ENCODE measurements around the gene HES5. TPM values are rescaled to one million over a fixed set of nuclear protein-coding genes. Genes with fewer than 3 reads are reported as not detected.
"Not testable (repeated sequence)": the region's sequence is repeated elsewhere in the genome, so short reads cannot be mapped to it uniquely, and the experiment has no call there.

The HES5 gene
- total and polyA plus RNA-seq, 2 of the 13 experiments (the other 11 are each of a cell fraction or from before 2014, with no cell fraction given) = not detected

DNA sequence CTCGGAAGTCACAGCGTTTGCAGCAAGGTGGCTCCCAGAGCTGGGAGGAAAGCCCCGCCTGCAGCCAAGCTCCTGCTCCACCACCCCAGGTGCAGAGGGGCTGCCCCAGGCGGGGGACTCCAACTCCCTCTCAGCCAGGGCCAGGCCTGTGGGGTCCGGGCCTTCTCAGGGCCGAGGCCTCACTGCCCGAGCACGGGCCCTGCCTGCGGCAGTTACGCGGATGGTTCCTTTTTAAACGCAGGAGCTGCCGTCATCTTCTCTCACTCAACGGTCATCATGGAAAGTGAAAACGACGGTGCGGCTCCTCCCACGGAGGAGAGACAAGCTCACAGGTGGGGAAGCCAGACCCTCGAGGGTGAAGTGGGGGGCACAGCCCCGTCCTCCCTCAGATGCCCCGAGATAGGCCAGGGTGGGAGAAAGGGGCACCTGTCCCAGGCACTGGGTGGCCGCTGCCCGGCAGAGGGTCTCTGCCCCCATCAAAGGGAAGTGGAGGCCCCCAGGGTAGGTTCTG, 47.6 kb upstream of the HES5 start:
- H4K20me1 ChIP-seq (ENCODE audit: insufficient read depth, low read length); FAIRE-seq; H3K36me3 ChIP-seq (replicated peaks in 1 of 2; ENCODE audit: control insufficient read depth in 1 of 2, insufficient read depth in 2 of 2, low read length in 2 of 2); in situ Hi-C loops (cut with HindIII; ENCODE audit: extremely low pct_ligation_motif_present, low pct_unique_long_range_greater_than_20kb); BruUV-seq (replicated peaks); ATAC-seq; H2AFZ ChIP-seq (ENCODE audit: low read length); DNase-seq (ENCODE audit: low spot score); H3K27me3 ChIP-seq (ENCODE audit: control insufficient read depth in 1 of 2, insufficient read depth in 2 of 2, low read length in 2 of 2); H3K79me2 ChIP-seq (ENCODE audit: insufficient read depth, low read length); intact Hi-C loops (cut with micrococcal nuclease; ENCODE audit: unreplicated experiment): not testable (repeated sequence)
- Histone ChIP-seq H3K4me3 (replicated peaks in 1 of 3; ENCODE audit: insufficient read depth in 1 of 3, low read depth in 2 of 3, low read length in 3 of 3) (0 out of 6 replicates have a peak overlapping the region, but pooled peaks of 1 of the 3 experiments have one; percentile 50), H3K9ac (ENCODE audit: insufficient read depth, low read depth, low read length) (0 out of 2 replicates have a peak overlapping the region, but pooled peaks have one; percentile 18), H3K4me2 (ENCODE audit: low read depth, low read length) (peak overlapping the region; percentile 75), H3K9me3 (ENCODE audit: low read length) (peaks cover 11% of the 10 kb centered on the region), H3K4me1 (ENCODE audit: insufficient read depth, low read length) (peaks cover 81% of the 10 kb centered on the region), H3K27ac (ENCODE audit: extremely low read length, insufficient read depth, low read length) (peak overlapping the region; percentile 54)
- ChIA-PET POLR2A (interaction anchor here (0.7 to 1.5 kb wide), 8 partner anchors 8 to 51 kb away, joined by 3 to 12 read pairs (median 5); partner anchors contain the start of genes PANK4 and TNFRSF14), CTCF (ENCODE audit: low intra/inter-chr PET ratio, low total read pairs) (interaction anchor here (1.0 kb wide), 1 partner anchor 20 kb away, joined by 3 read pairs; no protein-coding TSS in a partner anchor)
- 78% methylated on average over 12 of the region's 23 CpGs for WGBS (ENCODE audit: low lambda C conversion rate)
- TF ChIP-seq ZBTB42 (CRISPR knock-in tag; IDR thresholded peaks at IDR 0.05) = 0 out of 2 replicates have a peak, but pooled peaks have one; percentile 19
- TF ChIP-seq ZBTB38 (CRISPR knock-in tag; IDR thresholded peaks at IDR 0.05) = 0 out of 2 replicates have a peak, but pooled peaks have one; percentile 7

DNA sequence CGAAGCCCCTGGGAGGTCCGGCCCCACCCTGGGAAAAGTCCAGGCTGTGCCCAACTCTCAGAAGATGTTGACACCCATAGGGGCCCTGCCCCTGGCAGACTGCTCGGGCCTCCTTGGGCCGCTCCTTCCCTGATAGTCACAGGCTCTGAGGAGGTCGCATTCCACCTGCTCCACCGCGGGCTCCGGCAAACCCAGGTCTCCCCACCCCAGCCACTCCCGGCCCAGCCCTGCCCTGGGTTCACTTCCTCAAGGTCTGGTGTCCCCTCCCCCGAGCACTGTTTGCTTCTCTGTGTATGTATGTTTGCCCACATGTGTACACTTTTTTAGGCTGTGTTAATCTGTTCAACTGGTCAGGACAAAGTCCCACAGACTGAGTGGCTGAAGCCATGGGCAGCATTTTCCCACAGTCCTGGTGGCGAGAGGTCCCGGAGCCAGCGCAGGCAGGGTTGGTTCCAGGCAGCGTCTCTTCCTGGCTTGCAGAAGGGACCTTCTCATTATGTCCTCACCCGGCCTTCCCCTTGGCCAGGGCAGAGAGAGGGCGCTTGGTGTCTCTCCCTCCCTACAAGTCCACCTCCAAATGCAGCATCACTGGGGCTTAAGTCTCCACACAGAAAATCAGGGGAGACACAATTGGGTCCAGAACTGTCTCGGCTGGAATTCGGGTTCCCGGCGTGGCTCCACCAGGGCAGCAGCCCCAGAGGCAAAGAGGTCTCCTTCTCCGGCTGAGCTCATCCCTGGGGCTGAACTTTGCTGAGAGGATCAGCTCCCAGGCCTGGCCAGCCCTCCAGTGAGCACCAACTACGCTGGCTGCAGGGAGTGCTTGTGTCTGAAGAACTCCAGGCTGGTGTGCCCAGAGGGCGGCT, 46.0 kb upstream of the HES5 start:
- H3K4me1 ChIP-seq (ENCODE audit: insufficient read depth, low read length) = peaks cover 79% of the 10 kb centered on the region
- no peaks in the 10 kb centered on the region for H3K36me3 ChIP-seq (replicated peaks in 1 of 2; ENCODE audit: control insufficient read depth in 1 of 2, insufficient read depth in 2 of 2, low read length in 2 of 2)
- H3K4me2 ChIP-seq (ENCODE audit: low read depth, low read length) = peak overlapping the region; percentile 78
- H3K4me3 ChIP-seq (replicated peaks in 1 of 3; ENCODE audit: insufficient read depth in 1 of 3, low read depth in 2 of 3, low read length in 3 of 3) = peak overlapping the region; percentile 39 to 67 (median 42); a peak in 5 of 6 replicates
- H3K27ac ChIP-seq (ENCODE audit: extremely low read length, insufficient read depth, low read length) = peak overlapping the region; percentile 58
- H3K79me2 ChIP-seq (ENCODE audit: insufficient read depth, low read length) = no peaks in the 10 kb centered on the region
- ChIA-PET POLR2A (interaction anchor here (0.8 to 1.5 kb wide), 5 partner anchors 10 to 64 kb away, joined by 3 to 8 read pairs (median 4); partner anchors contain the start of gene TNFRSF14), CTCF (ENCODE audit: low intra/inter-chr PET ratio, low total read pairs) (no interaction called here)
- H2AFZ ChIP-seq (ENCODE audit: low read length) = no peak overlapping the region
- FAIRE-seq = peak; percentile 79
- peak; percentile 78 for ATAC-seq
- in situ Hi-C loops (cut with HindIII; ENCODE audit: extremely low pct_ligation_motif_present, low pct_unique_long_range_greater_than_20kb) (no loop called here), intact Hi-C loops (cut with micrococcal nuclease; ENCODE audit: unreplicated experiment) (no loop called here)
- H3K9me3 ChIP-seq (ENCODE audit: low read length) = peaks cover 11% of the 10 kb centered on the region
- peak; percentile 78 for DNase-seq (ENCODE audit: low spot score)
- 0% methylated on average over 7 of the region's 23 CpGs for WGBS (ENCODE audit: low lambda C conversion rate)
- peaks cover 0 to 6% of the 10 kb centered on the region in 2 experiments; a peak in 1 of 5 replicates for H3K27me3 ChIP-seq (ENCODE audit: control insufficient read depth in 1 of 2, insufficient read depth in 2 of 2, low read length in 2 of 2)
- no TSS peak for BruUV-seq (replicated peaks)
- H3K9ac ChIP-seq (ENCODE audit: insufficient read depth, low read depth, low read length) = peak overlapping the region; percentile 58
- H4K20me1 ChIP-seq (ENCODE audit: insufficient read depth, low read length) = no peaks in the 10 kb centered on the region
- TF ChIP-seq ZNF251 (CRISPR knock-in tag; IDR thresholded peaks at IDR 0.05) (no peak), RXRA (CRISPR knock-in tag; IDR thresholded peaks at IDR 0.05) (peak; percentile 32; the same call in 1 of the 2 replicates), TAF1 (CRISPR knock-in tag; IDR thresholded peaks at IDR 0.05) (peak; percentile 34; the same call in 1 of the 2 replicates), FOXC1 (CRISPR knock-in tag; IDR thresholded peaks at IDR 0.05; ENCODE audit: borderline replicate concordance) (peak; percentile 42; the same call in 1 of the 2 replicates), ZNF614 (CRISPR knock-in tag; IDR thresholded peaks at IDR 0.05; ENCODE audit: borderline replicate concordance) (peak; percentile 60; the same call in 1 of the 2 replicates), HDAC2 (CRISPR knock-in tag; IDR thresholded peaks at IDR 0.05) (peak; percentile 85; the same call in 1 of the 2 replicates), PTBP1 (IDR thresholded peaks at IDR 0.05; ENCODE audit: low read depth, low read length, poor library complexity, severe bottlenecking) (no peak)
- TF ChIP-seq, protein P1, sequence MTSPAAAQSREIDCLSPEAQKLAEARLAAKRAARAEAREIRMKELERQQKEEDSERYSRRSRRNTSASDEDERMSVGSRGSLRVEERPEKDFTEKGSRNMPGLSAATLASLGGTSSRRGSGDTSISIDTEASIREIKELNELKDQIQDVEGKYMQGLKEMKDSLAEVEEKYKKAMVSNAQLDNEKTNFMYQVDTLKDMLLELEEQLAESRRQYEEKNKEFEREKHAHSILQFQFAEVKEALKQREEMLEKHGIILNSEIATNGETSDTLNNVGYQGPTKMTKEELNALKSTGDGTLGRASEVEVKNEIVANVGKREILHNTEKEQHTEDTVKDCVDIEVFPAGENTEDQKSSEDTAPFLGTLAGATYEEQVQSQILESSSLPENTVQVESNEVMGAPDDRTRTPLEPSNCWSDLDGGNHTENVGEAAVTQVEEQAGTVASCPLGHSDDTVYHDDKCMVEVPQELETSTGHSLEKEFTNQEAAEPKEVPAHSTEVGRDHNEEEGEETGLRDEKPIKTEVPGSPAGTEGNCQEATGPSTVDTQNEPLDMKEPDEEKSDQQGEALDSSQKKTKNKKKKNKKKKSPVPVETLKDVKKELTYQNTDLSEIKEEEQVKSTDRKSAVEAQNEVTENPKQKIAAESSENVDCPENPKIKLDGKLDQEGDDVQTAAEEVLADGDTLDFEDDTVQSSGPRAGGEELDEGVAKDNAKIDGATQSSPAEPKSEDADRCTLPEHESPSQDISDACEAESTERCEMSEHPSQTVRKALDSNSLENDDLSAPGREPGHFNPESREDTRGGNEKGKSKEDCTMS (CRISPR knock-in tag; conservative IDR thresholded peaks at IDR 0.05) = no peak
- TF ChIP-seq, protein P2, sequence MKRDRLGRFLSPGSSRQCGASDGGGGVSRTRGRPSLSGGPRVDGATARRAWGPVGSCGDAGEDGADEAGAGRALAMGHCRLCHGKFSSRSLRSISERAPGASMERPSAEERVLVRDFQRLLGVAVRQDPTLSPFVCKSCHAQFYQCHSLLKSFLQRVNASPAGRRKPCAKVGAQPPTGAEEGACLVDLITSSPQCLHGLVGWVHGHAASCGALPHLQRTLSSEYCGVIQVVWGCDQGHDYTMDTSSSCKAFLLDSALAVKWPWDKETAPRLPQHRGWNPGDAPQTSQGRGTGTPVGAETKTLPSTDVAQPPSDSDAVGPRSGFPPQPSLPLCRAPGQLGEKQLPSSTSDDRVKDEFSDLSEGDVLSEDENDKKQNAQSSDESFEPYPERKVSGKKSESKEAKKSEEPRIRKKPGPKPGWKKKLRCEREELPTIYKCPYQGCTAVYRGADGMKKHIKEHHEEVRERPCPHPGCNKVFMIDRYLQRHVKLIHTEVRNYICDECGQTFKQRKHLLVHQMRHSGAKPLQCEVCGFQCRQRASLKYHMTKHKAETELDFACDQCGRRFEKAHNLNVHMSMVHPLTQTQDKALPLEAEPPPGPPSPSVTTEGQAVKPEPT (CRISPR knock-in tag; IDR thresholded peaks at IDR 0.05; ENCODE audit: low read depth) = no peak; the same call in 1 of the 2 replicates

Data from HepG2 (cell line).